CD4-positive, alpha-beta T cell treated with Interleukin-6 for 4 hours (primary cell): ENCODE data around the gene USP19.

Experiments used
- DNase-seq: peaks from one replicate; pipeline ENCODE4 v3.0.0-alpha.2; 2020; ENCODE audit warnings: mixed read lengths

The USP19 gene

DNA sequence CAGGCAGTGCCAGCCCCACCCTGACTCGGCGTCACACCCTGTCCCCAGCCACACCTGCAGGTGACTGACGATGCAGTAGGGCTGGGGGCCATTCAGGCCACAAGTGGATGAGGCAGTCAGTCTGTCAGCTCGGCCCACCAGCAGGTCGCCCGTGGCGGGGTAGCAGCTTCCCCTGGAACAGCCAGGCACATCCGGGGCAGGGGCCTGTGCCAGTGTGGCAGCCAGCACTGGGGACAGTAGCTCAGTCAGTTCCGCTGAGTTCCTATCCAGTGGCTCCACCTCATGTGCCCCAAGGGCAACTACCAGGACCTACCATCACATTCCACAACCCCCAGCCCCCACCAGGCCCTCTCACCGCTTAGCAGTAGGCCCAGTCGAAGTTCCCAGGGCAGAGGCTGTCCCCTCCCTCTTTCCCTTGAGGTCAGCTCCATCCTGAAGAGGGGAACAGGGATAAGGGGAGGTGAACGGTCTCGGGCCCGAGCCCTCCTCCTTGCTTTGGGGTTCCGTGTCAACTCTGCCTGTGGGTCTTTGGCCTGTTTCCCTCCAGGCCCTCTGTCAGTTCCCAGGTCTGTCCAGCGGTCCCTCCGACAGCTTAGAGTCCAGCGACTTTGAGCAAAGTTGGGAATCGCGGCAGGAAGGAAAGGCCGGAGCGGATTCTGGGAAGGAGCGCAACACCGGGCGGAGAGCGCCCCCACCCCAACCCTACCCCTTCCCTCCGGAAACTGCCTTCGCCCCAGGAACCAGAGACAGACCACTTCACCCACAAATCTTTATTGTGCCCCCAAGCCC, 12.0 kb upstream of the USP19 start, which contains the start of gene LAMB2:
TSS of gene LAMB2 (minus strand) at position 614 of the 789 bp plus-strand sequence. CDS start at position 431, 183 bp downstream.
- DNase-seq = no peak

DNA sequence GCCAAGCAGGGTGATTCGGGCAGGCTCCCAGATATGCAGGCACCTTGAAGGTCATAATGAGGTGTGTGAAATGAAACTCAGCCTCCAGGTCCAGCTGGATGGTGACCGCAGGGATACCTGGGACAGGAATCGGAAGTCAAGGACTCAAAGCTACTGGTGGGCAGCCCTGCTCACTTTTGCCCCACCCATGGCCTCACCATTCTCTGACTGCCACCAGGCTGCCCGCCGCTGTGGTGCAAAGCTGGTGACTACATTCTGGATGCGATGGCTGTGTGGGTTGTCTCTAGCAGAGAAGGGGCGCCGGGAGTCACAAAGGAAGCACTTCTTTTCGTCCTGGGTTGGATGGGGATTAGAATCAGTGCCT, 11.4 kb upstream of the USP19 start:
- no peak for DNase-seq

DNA sequence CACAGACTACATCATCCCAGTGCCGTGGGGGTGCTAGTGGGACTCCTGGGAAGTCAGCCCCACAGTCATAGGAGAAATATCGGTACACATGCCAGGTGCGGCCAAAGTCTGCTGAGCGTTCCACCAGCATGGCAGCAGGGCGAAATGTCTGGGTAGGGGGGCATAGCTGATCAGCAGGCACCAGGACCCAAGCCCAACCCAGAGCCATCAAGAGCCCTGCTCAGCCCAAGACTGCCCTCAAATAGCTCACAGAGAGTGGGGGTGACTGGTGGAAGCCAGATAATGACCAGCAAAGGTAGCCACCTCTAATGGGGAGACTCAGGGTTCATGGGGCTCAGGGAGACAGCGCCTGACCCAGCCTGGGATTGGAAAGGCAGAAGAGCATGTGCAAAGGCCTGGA, 11.0 kb upstream of the USP19 start:
- no peak for DNase-seq

DNA sequence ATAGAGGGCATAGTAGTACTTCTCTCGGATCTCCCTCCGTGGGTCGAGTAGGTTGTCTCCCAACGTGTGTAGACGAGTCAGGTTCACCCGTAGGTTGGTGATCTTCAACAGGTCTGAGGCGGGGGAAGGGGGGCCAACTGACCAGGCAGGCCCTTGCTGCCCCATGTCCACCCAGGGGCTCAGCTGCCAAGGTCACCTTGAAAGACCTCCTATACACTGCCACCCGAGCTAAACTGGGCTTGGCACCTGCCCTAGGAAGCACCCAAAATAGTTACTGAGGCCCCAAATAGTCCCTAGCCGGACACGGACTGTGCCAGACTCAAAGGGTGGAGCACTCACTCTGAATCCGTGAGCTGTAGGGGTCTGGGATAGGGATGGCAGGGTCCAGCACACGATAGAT, 10.4 kb upstream of the USP19 start:
- no peak for DNase-seq

DNA sequence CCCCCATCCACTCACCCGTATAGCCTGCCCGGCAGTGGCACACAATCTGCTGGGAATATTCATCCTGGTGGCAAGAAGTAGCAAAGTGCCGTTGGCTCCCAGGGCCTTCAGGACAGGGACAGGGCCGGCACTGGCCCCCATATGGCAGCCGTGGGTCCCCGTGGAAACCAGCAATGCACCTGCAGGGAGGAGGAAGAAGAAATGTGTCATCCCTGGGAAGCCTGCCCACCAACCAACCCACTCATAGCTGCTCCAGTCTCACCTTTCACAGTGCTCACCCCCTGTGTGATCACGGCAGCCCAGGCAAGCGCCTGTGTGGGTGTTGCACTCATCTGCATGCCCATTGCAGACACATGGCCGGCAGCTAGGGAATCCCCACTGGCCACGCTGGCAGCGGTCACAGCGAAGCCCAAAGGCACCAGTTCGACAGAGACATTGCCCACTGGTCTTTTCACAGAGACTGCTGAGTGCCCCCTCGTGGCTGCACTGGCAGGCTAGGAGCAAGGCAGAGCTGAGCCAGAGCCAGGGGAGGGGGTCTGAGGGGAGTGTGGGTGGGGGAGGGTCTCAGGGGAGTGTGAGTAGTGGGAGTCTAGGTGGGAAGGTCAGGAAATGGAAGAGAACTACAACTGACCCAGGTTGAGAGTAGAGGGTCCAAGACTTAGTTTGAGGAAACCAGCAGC, 4.5 kb upstream of the USP19 start:
- no peak for DNase-seq

DNA sequence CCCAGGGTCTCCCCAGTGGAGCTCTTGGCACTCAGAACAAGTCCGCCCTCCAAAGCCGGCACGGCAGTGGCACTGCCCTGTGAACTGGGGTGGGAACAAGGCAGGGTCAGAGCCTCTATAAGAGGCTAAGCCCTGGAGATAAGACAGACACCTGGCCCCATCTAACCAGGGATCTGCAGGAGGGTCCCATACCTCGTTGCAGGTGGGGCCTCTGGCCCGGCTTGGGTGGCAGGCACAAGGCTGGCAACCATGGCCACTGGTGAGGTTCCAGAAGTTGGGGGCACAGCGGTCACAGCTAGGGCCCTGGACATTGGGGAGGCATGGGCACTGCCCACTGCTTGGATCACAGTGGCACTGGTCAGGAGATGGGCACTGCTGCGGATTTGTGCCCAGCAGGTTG, 3.6 kb upstream of the USP19 start:
- no peak for DNase-seq

DNA sequence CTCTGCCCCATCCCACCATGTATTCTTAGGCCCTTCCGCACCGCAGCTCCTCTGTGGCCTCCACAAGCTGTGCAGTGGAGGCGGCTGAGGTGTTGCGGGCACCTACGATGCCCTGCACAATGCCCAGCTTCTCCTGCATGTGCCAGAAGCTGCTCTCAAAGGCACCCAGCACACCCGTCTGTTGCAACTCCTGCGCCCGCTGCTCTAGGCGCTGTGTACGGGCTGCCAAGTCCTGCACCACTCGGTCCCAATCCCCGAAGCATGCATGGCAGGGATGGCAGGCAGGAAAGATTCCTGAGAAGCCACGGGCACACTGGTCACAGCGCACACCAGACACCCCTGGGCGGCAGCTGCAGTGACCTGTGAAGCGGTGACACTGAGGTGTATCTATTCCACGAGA, 3.1 kb upstream of the USP19 start:
- no peak for DNase-seq

DNA sequence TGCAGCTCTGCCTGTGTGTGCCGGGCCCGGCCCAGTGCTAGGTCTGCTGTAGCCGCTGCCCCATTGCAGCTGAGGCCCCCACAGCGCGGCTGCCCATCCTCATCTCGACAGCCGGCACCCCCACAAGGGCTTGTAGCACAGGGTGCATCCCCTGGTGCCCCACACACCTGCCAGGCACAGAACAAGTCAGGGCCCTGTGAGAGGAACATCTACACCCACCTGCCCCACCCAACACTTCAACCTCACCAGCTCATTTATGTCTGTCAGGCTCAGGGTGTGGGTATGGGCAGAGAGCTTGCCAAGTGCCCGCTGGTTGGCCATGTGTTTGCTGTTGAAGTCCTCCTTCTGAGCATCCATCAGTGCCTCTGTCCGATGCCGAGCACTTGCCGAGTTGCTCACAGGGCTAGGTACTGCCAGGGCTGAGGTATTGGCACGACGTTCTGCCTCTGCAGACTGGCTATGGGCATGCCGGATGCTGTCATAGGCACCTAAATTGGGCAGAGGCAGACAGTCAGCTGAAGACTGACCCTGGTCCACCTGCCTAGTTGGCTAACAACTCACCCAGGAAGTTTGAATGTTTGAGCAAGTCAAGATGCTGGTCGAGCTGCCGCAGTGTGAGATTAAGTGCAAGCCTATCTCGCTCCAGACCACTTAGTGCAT, 2.4 kb upstream of the USP19 start:
- DNase-seq = no peak

DNA sequence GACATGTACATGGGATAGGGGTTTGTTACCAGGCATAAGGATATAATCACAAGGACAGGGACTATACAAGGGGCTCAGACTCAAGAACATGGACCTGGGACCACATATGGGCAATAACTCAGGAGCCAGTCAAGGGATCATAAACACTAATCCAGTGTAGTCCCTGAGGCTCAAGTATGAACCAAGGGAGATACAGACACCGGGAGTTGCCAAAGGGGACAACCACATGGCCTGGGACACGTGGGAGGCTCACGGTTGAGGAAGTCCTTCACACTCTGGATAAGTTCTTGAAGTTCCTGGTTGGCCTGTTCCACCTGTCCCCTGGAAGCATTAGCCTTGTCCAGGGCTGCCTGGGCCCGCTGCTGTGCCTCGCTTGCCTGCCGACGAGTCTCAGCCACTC, 1.8 kb upstream of the USP19 start:
- no peak for DNase-seq

DNA sequence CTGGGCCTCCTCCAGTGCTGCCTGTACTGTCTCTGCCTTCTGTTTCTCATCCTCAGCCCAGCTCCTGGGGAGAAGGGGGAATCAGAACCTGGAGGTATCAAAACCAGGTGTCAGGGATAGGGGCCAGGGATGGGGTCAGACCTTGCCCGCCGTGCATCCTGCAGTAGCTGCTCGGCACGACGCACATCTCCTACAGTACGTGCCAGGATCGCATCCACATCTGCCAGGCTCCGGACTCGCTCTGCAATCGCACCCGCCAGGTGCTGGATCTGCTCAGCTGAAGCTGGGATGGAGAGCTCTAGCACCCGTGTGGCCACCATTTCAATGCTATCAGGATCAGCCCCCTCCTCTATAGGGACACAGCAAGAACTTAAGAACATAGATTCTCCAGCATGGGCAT, 1.4 kb upstream of the USP19 start:
- DNase-seq = no peak

DNA sequence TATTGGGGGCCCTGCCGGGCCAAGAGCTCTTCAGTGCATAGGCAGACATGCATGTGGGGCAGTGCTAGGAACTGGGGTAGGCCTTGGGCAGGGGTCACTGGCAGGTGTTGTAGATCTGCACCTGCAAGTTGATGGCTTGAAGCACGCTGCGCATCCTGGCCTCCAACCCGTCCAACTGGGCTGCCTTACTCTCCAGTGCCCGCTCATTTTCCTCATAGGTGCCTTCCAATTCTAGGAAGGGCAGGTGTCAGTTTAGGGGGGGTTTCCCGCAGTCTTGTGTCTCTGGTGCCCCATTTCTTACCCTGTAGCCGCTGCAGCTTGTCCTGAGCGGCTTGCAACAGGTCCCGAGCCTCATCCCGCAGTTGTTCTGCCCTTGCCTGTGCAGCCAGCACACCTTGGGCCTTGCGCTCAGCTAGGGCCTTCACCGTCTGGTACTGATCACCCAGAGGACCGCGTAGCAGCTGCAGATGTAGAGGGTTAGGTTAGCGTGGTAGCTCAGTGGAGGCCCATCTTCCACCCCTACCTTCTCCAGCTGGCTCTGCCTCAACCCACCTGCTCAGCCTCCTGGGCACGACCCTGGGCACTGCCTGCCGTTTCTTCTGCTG, 611 bp upstream of the USP19 start:
- DNase-seq = no peak

DNA sequence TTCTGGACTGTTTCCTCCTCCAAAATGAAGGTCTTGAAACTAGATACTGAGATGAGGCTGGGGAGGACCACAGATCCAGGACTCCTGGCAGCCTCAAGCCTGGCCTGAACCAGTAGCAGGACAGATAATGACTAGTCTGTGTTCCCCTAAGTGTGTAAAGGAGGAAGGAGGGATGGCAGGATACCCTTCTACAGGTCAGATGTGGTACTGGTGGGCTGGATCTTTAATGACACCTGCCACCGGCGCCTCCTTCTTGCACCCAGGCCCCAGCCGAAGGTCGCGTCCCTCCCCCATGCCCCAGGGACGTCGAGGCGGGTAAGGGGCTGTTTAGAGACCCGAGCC, 556 bp downstream of the USP19 start:
- no peak for DNase-seq

DNA sequence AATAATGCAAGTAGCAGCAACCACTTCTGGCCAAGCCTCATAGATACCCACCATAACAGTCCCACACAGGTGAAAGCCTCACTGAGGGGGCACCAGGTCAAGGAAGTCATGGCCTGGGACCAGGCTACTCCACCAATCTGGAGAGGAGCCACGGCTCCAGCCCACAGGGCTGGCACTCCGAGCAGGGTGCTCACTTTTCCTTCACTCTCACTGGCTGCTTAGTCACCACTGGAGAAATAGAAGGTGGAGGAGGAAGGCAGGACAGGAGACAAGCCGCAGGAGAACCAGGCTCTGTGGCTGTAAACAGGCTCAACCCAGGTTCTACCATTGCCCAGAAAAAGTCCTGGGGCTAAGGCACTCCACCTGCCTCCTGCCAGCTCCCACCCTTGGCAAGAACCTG, 1.2 kb downstream of the USP19 start:
- no peak for DNase-seq

DNA sequence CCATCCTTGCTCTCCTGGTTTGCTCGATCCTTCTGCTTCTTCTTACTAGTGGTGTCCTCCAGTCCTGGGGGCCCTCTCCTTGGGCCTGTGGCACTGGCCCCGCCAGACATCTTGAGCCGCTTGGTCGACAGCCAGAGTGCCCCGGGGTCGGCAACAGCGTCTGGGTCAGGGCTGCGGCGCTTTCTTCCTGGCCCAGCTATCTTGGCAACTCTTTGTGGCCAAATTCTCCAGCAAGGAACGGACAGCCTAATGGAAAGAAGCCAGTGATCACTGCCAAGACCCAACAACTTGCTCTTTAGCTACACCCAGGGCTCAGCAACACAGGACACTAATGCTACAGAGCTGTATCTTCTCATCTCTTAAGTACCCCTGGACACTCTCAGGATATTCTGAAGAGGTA, 1.6 kb downstream of the USP19 start:
- no peak for DNase-seq

DNA sequence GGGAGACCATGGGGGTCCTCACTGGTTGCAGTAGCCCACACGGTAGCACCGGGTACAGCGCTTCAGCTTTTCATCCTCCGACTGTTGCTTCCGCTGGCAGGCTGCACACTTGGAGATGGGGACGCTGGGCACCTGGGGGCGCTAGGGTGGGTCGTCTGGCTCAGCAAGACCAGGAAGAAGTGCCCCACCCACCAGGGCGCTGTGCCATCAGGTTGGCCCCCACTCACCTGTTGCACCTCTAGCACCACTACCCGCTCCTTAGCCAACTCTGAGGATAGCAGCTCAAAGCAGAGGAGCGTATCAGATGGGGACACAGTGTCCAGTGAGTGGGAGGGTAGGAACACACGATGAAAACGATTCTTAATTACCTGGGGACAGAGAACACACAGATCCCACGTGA, 8.4 kb downstream of the USP19 start:
- DNase-seq = no peak

DNA sequence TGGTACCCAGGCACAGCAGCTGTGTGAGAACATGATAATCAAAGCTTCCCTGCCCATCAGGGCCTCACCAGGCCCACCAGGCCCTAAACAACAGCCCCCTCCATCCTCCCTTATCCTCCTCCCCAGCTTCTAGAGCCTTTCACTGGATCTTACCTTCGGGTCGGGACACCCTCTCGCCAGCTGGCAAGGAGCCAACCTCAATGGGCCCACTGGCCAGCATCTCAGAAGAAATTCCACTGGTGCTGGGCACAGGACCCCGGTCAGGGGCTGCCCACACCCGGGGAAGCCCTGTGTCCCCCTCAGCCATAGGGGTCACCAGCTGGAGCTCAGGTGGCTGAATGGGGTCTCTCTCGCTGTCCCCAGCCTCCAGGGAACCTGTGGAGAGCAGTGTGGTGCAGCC, 9.3 kb downstream of the USP19 start:
- no peak for DNase-seq

DNA sequence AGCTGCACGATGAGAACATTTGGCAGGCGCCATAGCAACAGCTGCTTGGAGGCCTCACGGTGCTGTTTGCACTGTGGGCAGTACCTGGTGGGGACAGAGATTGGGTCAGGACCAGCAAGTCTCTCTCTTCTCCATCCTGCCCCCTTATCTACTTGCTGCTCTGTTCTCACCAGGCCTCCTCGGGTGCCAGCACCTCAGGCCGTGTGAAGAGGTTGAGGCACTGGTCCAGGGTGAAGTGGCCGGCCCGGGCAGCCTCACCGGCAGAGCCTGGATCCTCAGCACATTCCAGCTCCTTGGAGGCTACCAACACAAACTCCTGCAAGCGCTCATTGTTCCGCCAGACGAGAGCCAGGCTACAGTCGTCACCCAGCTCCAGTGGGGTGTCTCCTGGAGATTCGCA, 9.8 kb downstream of the USP19 start:
- no peak for DNase-seq

DNA sequence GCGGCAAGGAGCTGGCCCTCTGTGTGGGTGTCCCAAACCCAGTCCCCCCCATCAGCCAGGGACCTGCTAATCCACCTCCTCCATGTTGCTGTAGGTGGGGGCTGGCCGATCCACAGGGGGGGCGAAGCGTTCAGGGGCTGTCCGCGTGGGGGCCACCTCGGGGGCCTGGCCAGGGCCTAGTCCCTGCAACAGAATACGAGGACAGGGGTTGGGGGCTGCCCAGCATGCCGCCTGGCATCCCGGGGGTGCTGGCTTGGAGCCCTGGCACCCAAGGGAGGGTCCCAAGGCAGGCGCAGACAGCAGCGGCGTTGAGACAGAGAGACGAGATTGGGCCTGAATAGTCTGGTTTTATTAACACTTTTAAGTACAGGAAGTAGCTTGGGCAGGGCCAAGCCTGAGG, 12.3 kb downstream of the USP19 start:
- no peak for DNase-seq

DNA sequence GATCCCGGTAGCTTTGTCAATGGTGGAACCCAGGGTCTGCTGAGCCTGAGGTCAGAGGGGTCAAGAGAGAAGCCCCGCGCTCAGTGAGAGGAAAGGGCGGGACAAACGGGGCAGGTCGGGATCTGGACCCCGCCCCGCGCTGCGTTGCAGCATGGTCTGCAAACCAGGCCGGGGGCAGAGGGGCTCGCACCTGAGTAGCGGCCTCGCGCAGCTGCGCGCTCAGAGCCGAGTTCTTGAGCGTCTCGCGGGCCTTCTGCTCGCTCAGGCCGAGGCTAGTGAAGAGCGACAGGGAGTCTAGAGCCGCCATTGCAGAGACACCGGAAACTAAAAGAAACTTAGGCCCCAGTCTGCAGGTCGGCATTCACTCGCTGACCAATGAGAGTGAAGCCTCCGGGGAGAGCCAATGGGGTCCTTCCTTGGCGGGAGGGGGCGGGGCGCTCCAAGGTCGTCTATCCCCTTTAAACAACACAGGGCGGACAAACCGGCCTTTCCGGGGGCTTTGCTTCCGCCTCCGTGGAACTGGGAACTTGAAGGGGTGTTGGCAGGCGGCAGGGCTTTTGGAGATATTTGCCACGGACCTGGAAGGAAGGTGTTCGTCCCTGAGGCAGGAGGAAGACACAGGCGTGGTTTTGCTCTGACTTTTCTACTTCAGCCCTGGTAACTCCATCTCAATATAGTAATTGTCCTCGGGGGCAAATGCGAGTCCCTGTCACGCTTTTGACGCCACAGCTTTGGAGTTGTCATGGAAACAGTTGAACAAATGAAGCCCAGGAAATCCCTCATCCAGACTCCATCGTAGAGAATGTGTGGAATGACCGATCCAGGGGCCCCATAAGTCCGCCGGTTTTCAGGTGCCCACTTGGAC, 16.0 kb downstream of the USP19 start, which contains the start of gene QARS1:
TSS of gene QARS1 (minus strand) at position 331 of the 865 bp plus-strand sequence. CDS start at position 307, 24 bp downstream.
- peak; percentile 89 for DNase-seq

DNA sequence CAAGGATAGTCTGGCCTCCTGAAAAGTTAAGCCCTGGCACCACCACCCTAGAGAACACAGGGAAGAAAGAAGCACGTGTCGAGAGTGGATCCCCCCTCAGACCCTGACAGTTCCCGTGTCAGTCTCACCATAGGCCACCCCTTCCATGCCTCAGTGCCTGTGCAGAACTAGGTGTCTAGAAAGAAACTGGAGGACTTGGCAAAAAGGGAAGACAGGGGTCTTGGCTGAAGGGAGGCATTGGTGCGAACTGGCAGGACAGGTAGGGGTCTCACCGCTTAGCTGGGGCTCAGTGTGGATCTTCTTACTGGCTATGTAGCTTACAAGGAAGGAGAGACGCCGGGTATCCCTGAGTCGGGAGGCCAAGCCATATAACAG, 16.6 kb downstream of the USP19 start:
- DNase-seq = no peak

DNA sequence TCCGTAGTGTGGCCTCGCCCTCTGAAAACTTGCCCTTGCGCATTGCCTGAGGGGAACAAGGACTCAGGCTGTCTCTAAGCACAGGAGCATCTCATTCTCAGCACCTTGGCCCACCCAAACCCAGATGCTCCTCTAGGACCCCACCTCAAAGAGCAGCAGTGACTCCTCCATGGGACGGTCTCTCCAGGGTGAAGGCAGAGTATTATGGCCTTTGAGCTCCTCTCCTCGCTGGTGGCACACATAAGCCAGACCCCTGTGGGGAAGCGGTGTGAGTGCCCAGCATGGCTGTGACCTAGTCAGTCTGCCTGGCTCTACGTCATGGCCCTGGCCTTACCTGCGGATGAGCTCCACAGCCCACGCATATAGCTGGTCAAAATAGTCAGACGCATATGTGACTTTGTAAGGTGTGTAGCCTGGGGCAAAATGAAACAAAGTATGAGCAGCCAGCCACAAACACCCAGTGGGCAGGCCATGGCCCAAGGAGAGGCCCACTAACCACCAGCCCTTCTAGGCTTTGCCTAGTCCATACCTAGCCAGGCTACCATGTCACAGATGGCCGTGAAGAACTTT, 20.5 kb downstream of the USP19 start:
- no peak for DNase-seq

DNA sequence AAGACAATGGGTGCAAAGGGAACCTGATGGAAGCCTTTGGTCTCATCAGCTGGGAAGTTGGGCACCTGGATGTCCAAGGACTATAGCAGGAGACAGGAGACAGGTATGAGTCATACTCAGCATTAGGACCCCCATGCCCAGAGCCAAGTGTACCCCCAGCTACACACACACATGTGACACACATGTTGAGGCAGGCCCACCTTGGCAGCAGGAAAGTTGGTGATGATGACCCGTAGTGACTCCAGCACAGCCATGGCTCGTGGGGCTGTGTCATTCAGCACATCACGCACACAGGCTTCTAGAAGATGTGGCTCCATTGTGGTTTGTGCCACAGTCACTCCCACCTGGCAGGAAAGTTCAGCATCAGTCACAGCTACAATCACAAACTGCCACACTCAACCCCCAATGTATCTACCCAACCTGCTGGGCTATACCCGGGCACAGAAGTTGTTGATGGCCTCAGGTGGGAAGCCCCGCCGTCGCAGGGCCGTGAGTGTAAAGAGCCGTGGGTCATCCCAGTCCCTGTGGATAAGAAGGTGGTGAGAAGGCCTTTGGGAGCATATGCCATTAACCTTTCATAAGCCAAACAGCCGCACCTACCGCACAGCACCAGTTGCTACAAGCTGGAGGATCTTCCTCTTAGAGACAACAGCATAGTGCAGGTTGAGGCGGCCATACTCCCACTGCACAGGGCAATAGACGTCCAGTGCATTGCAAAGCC, 21.6 kb downstream of the USP19 start:
- DNase-seq = no peak
